ENCODE measurements around the gene CLDN22.

- TF ChIP-seq CTCF (IDR thresholded peaks at IDR 0.05 in 2 of 3, conservative IDR thresholded peaks at IDR 0.05 in 1 of 3; ENCODE audit: borderline replicate concordance in 1 of 3, insufficient read depth in 1 of 3, low read depth in 2 of 3, low read length in 2 of 3) (no peak), RAD21 (IDR thresholded peaks at IDR 0.05; ENCODE audit: low read depth) (no peak), ZNF274 (IDR thresholded peaks at IDR 0.05; ENCODE audit: low read depth, low read length) (no peak), EZH2 (IDR thresholded peaks at IDR 0.05) (no peak), JUND (IDR thresholded peaks at IDR 0.05) (no peak), MAX (IDR thresholded peaks at IDR 0.05) (no peak), CBX3 (IDR thresholded peaks at IDR 0.05; ENCODE audit: low read depth) (no peak), TCF7L2 (IDR thresholded peaks at IDR 0.05; ENCODE audit: borderline replicate concordance, extremely low read depth, insufficient read depth, insufficient read length) (no peak), ATF3 (IDR thresholded peaks at IDR 0.05) (no peak), POLR2A (IDR thresholded peaks at IDR 0.05; ENCODE audit: borderline replicate concordance, extremely low read depth, insufficient read depth, insufficient read length) (no peak)
Measured at GRCh38 chr4:183297675-183298074, 22.4 kb downstream of the CLDN22 start.
